ENCODE data around the gene LTBP1. TPM values are rescaled to one million over a fixed set of nuclear protein-coding genes. Genes with fewer than 3 reads are reported as not detected.

The LTBP1 gene
- polyA plus RNA-seq, 1 experiment, result 124 TPM

DNA sequence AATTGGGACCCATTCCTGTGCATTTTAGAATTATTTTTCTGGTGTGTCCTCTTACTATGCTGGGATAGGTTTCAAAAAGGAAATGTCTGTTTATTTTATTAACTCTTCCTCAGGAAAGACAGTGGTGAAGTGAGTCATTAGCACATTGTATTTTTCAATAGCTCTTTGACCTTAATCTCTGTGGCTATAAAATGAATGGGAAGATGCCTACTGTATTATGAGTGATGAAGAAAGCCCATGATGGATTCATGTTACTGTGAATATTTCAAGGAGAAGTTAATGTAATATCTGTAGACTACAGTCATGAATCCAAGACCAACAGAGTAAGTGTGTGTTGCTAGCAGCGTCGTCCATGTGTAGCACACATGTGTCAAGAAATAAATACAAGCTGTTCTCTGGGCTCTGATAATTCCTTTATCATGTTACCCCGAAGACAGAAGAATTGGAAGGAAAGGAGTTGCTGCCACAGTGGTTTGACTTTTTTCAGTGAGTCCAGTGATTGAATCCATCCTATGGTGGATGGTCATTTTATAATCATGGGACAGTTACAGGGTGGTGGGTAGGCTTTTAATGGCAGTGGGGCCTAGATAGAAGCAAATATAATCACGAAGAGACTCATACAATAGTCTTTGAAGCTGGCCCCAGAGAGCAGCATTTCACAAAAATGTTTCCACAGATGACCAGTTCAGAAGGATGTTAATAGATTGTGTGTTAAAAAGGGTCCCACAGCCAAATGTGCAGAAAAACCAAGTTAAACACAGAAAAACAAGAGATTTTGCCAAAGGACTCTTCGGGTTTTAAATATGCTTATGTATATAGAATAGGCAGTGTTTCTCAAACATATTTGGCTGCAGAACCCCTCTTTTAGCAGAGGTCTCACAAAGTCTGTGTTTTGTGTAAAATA lies 290.0 kb downstream of the LTBP1 start:
- no peaks in the 10 kb centered on the region for H3K36me3 ChIP-seq (ENCODE audit: control insufficient read depth, insufficient read depth, low read length)
- ChIA-PET CTCF (interaction anchor here (1.4 kb wide), 1 partner anchor 203 kb away, joined by 3 read pairs; no protein-coding TSS in a partner anchor), POLR2A (interaction anchor here (0.6 kb wide), 1 partner anchor 87 kb away, joined by 11 read pairs; no protein-coding TSS in a partner anchor)
- DNase-seq (ENCODE audit: low read depth), result no peak
- H3K27me3 ChIP-seq (ENCODE audit: control insufficient read depth, insufficient read depth, low read length), result no peaks in the 10 kb centered on the region
- H3K4me3 ChIP-seq (ENCODE audit: low read depth, low read length), result no peak overlapping the region
- TF ChIP-seq, protein P1, sequence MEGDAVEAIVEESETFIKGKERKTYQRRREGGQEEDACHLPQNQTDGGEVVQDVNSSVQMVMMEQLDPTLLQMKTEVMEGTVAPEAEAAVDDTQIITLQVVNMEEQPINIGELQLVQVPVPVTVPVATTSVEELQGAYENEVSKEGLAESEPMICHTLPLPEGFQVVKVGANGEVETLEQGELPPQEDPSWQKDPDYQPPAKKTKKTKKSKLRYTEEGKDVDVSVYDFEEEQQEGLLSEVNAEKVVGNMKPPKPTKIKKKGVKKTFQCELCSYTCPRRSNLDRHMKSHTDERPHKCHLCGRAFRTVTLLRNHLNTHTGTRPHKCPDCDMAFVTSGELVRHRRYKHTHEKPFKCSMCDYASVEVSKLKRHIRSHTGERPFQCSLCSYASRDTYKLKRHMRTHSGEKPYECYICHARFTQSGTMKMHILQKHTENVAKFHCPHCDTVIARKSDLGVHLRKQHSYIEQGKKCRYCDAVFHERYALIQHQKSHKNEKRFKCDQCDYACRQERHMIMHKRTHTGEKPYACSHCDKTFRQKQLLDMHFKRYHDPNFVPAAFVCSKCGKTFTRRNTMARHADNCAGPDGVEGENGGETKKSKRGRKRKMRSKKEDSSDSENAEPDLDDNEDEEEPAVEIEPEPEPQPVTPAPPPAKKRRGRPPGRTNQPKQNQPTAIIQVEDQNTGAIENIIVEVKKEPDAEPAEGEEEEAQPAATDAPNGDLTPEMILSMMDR (IDR thresholded peaks at IDR 0.05; ENCODE audit: insufficient read depth, low read depth, low read length), result no peak

DNA sequence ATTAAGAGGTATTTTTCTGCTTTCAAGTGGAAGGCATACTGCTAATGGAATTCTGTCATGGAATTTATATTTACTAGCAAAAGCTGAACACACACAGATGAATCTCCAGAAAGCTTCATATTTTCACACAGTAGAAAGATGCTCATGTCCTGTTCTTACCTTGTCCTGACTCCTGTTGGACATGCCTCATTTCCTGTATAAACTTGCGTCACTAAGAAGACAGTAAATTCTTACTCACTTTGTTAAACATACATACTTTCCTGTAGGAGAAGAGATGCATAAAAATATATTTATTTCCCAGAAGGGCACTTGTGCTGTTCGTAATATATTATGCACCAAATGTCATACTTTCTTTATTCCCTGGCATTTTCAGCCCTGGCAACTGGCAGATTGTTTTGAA lies 291.4 kb downstream of the LTBP1 start:
- CTCF ChIA-PET, result no interaction called here
- no peak for DNase-seq (ENCODE audit: low read depth)
- Histone ChIP-seq H3K27me3 (ENCODE audit: control insufficient read depth, insufficient read depth, low read length) (no peaks in the 10 kb centered on the region), H3K36me3 (ENCODE audit: control insufficient read depth, insufficient read depth, low read length) (no peaks in the 10 kb centered on the region), H3K4me3 (ENCODE audit: low read depth, low read length) (no peak overlapping the region)
- POLR2A ChIA-PET, result no interaction called here
- TF ChIP-seq, protein P1 (IDR thresholded peaks at IDR 0.05; ENCODE audit: insufficient read depth, low read depth, low read length), result no peak

DNA sequence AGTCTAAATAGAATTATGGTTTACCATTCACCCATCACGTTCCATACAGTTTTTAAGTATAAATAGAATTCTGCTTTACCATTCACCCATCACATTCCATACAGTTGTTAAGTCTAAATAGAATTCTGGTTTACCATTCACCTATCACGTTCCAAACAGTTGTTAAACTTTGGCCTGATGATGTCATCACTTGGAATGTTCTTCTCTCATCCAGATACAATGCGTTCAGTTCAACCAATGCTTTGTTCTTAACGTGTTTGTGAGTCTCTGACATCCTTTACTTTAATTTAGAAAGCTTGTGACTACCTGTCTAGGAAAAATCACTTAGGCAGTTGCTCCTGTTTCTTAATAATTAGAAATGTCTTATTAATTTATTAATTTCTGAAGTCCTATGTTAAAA lies 293.4 kb downstream of the LTBP1 start:
- H3K36me3 ChIP-seq (ENCODE audit: control insufficient read depth, insufficient read depth, low read length), result no peaks in the 10 kb centered on the region
- TF ChIP-seq, protein P1 (IDR thresholded peaks at IDR 0.05; ENCODE audit: insufficient read depth, low read depth, low read length), result no peak
- H3K4me3 ChIP-seq (ENCODE audit: low read depth, low read length), result no peak overlapping the region
- H3K27me3 ChIP-seq (ENCODE audit: control insufficient read depth, insufficient read depth, low read length), result no peaks in the 10 kb centered on the region
- ChIA-PET CTCF (interaction anchor here (1.0 kb wide), 1 partner anchor 9 kb away, joined by 3 read pairs; no protein-coding TSS in a partner anchor), POLR2A (no interaction called here)
- DNase-seq (ENCODE audit: low read depth), result no peak

DNA sequence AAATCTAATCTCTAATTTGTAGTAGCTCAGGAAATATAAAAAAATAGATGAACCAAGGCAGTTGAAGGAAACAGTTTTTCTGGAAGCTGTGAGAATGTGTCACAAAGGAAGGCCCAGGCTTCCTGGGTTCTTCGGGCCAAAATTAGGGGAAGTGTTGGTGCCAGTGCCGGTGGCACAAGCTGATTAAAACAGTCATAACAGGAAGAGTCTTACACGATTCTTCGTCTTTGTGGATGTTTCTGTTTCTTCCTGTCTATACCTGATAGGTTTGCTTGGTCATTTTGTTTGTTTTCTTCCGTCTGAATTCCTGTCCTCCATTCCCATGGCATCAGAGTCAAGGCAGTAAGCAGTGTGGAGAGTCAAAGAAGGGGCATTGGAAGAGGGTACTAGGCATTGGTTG lies 294.3 kb downstream of the LTBP1 start:
- Histone ChIP-seq H3K27me3 (ENCODE audit: control insufficient read depth, insufficient read depth, low read length) (no peaks in the 10 kb centered on the region), H3K36me3 (ENCODE audit: control insufficient read depth, insufficient read depth, low read length) (no peaks in the 10 kb centered on the region), H3K4me3 (ENCODE audit: low read depth, low read length) (no peak overlapping the region)
- no peak for DNase-seq (ENCODE audit: low read depth)
- CTCF ChIA-PET, result interaction anchor here (0.7 kb wide), 1 partner anchor 20 kb away, joined by 3 read pairs; no protein-coding TSS in a partner anchor
- POLR2A ChIA-PET, result no interaction called here
- TF ChIP-seq, protein P1 (IDR thresholded peaks at IDR 0.05; ENCODE audit: insufficient read depth, low read depth, low read length), result no peak

DNA sequence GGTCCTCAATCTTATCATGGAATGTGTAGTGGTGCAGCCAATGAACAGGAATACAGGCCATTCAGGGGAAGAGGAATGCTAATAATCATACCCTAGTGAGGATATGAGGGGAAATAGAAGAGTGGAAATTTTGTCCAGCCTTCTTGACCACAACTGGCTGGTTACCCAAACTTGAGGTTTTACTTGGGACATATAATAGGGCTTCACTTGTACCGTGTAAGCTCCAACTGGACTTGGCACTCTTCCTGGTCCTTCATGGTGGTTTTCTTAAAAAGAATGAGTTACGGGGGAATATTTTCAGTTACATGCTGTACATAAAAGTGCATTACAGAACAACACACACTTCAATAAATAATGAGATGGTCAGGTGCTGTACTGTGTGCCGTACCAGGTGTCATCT lies 294.8 kb downstream of the LTBP1 start:
- ChIA-PET POLR2A (no interaction called here), CTCF (interaction anchor here (0.7 kb wide), 1 partner anchor 21 kb away, joined by 3 read pairs; no protein-coding TSS in a partner anchor)
- no peak for DNase-seq (ENCODE audit: low read depth)
- Histone ChIP-seq H3K27me3 (ENCODE audit: control insufficient read depth, insufficient read depth, low read length) (no peaks in the 10 kb centered on the region), H3K36me3 (ENCODE audit: control insufficient read depth, insufficient read depth, low read length) (no peaks in the 10 kb centered on the region), H3K4me3 (ENCODE audit: low read depth, low read length) (no peak overlapping the region)
- TF ChIP-seq, protein P1 (IDR thresholded peaks at IDR 0.05; ENCODE audit: insufficient read depth, low read depth, low read length), result no peak

Data from BJ (cell line).